PFSK-1 (cell line): Measurements from ENCODE around the gene ZNF503.

ENCODE experiments used
- FOXP2 ChIP-seq: optimal IDR thresholded peaks from 2 replicates; pipeline ENCODE3; 2011; ENCODE audit warnings: borderline replicate concordance, control low read depth, inconsistent platforms; ENCODE audit not compliant: insufficient read depth; ENCODE audit errors: extremely low read length, extremely low read depth
- POLR2AphosphoS5 ChIP-seq: IDR thresholded peaks from 2 replicates; pipeline ENCODE4 v1.6.1; 2012; ENCODE audit warnings: low read depth, mild to moderate bottlenecking, control low read depth, low read length, moderate library complexity
- REST ChIP-seq, 2 experiments: IDR thresholded peaks; 2 replicates each; pipeline versions ENCODE4 v1.6.1 to v1.8.0; 2011 to 2012; ENCODE audit warnings: low read depth in 2 of 2, low read length in 2 of 2, control low read depth in 1 of 2, inconsistent platforms in 1 of 2, mild to moderate bottlenecking in 1 of 2, moderate library complexity in 1 of 2; ENCODE audit not compliant: insufficient read depth in 1 of 2
- SIN3A ChIP-seq: IDR thresholded peaks from 2 replicates; pipeline ENCODE4 v1.6.1; 2012; ENCODE audit warnings: mild to moderate bottlenecking, low read length, moderate library complexity, borderline replicate concordance; ENCODE audit not compliant: insufficient read depth
- TAF1 ChIP-seq: IDR thresholded peaks from 2 replicates; pipeline ENCODE4 v1.6.1; 2012; ENCODE audit warnings: low read length, control low read depth, borderline replicate concordance; ENCODE audit not compliant: insufficient read depth

ZNF503 gene

GRCh38 chr10:75427951-75428350, 26.4 kb upstream of the ZNF503 start:
- no peak for TF ChIP-seq POLR2AphosphoS5
- no peak for TF ChIP-seq TAF1
- TF ChIP-seq FOXP2 = no peak
- no peak for TF ChIP-seq SIN3A
- no peak for TF ChIP-seq REST (IDR thresholded peaks at IDR 0.05; ENCODE audit: insufficient read depth in 1 of 2, low read depth in 2 of 2, low read length in 2 of 2)

- no peak for TF ChIP-seq TAF1
- no peak for TF ChIP-seq REST (IDR thresholded peaks at IDR 0.05; ENCODE audit: insufficient read depth in 1 of 2, low read depth in 2 of 2, low read length in 2 of 2)
- no peak for TF ChIP-seq SIN3A
- TF ChIP-seq POLR2AphosphoS5 = no peak
- TF ChIP-seq FOXP2 = no peak
Observed at GRCh38 chr10:75426880-75427279, 25.3 kb upstream of the ZNF503 start.

GRCh38 chr10:75425291-75426079, 23.9 kb upstream of the ZNF503 start:
- TF ChIP-seq POLR2AphosphoS5 = no peak
- TF ChIP-seq REST (IDR thresholded peaks at IDR 0.05; ENCODE audit: insufficient read depth in 1 of 2, low read depth in 2 of 2, low read length in 2 of 2) = no peak
- no peak for TF ChIP-seq TAF1
- no peak for TF ChIP-seq SIN3A

GRCh38 chr10:75424571-75424970, 23.0 kb upstream of the ZNF503 start:
- no peak for TF ChIP-seq REST (IDR thresholded peaks at IDR 0.05; ENCODE audit: insufficient read depth in 1 of 2, low read depth in 2 of 2, low read length in 2 of 2)
- TF ChIP-seq POLR2AphosphoS5 = no peak
- TF ChIP-seq SIN3A = no peak
- TF ChIP-seq FOXP2 = no peak
- TF ChIP-seq TAF1 = no peak
